ENCODE data around the gene FARS2.

Gene FARS2

GRCh38 chr6:5670381-5670780 lies 409.1 kb downstream of the FARS2 start:
- no peak for DNase-seq
- Histone ChIP-seq H3K56ac (ENCODE audit: low read length) (no peak overlapping the region), H2AK5ac (ENCODE audit: low read length) (no peak overlapping the region), H3K36me3 (ENCODE audit: control insufficient read depth, insufficient read depth, low read length) (no peaks in the 10 kb centered on the region), H3K79me1 (ENCODE audit: low read length) (no peaks in the 10 kb centered on the region), H3K27me3 (ENCODE audit: insufficient read depth, low read length, poor library complexity) (no peaks in the 10 kb centered on the region), H2BK120ac (ENCODE audit: low read depth, low read length) (no peak overlapping the region), H3K79me2 (ENCODE audit: control insufficient read depth, insufficient read depth, low read length) (no peaks in the 10 kb centered on the region), H2BK15ac (replicated peaks; ENCODE audit: low read depth) (no peak overlapping the region), H4K8ac (ENCODE audit: low read depth, low read length) (no peak overlapping the region), H4K5ac (ENCODE audit: low read length) (no peak overlapping the region), H2BK5ac (ENCODE audit: low read length) (no peak overlapping the region), H3K4ac (ENCODE audit: low read depth, low read length) (no peak overlapping the region), H3K4me2 (ENCODE audit: low read length) (no peak overlapping the region), H3K23ac (ENCODE audit: low read length) (no peak overlapping the region), H3K18ac (ENCODE audit: low read length) (no peak overlapping the region), H3K4me3 (ENCODE audit: low read length) (no peak overlapping the region), H3K27ac (ENCODE audit: low read depth, low read length) (no peak overlapping the region), H3K4me1 (ENCODE audit: control insufficient read depth, low read depth, low read length) (peaks cover 5% of the 10 kb centered on the region), H3K9ac (ENCODE audit: low read length) (no peak overlapping the region)
- WGBS (ENCODE audit: extremely low coverage, insufficient coverage, low lambda C conversion rate), result no CpG with 5 or more reads among the region's 2 CpGs

DNA sequence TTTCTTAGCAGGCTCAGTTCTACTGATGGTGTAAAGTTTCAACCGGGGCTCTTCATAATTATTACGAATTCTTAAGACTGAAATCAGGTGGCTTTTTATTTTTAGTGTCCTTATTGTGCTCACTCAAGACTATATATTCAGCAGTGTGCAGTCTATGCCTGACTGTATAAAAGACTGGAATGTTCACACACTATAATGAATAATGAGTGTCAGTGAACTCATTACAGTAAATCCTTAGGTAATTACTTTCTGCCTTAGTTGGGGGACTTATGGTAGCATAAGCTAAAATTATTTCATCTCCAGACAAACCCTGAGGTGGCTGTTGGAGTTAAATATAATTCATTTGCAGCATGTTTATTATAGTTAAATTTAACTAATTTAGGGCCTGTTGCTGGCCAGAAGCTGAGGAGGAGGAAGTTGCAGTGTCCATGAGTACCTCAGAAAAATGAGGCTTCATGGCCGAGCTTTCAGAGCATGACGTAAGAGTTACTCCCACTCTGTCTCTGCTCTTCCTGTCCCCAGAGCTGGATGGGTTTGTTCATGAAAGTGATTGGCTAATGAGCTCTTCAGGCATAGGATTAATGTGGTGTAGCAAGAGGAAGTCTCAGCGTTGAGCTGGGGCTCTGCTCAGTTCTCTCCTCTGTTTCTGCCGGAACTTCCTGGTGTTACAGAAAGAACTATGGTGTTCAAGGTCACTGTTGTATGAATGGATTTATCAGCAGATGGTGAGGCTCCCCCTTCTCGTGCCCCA lies 409.7 kb downstream of the FARS2 start:
- H2BK120ac ChIP-seq (ENCODE audit: low read depth, low read length), result no peak overlapping the region
- no peak overlapping the region for H4K8ac ChIP-seq (ENCODE audit: low read depth, low read length)
- no peaks in the 10 kb centered on the region for H3K79me1 ChIP-seq (ENCODE audit: low read length)
- no peak overlapping the region for H3K18ac ChIP-seq (ENCODE audit: low read length)
- no peaks in the 10 kb centered on the region for H3K27me3 ChIP-seq (ENCODE audit: insufficient read depth, low read length, poor library complexity)
- no peaks in the 10 kb centered on the region for H3K79me2 ChIP-seq (ENCODE audit: control insufficient read depth, insufficient read depth, low read length)
- no peaks in the 10 kb centered on the region for H3K36me3 ChIP-seq (ENCODE audit: control insufficient read depth, insufficient read depth, low read length)
- H2BK15ac ChIP-seq (replicated peaks; ENCODE audit: low read depth), result no peak overlapping the region
- no peak overlapping the region for H2AK5ac ChIP-seq (ENCODE audit: low read length)
- no peak overlapping the region for H2BK5ac ChIP-seq (ENCODE audit: low read length)
- no CpG with 5 or more reads among the region's 7 CpGs for WGBS (ENCODE audit: extremely low coverage, insufficient coverage, low lambda C conversion rate)
- peaks cover 5% of the 10 kb centered on the region for H3K4me1 ChIP-seq (ENCODE audit: control insufficient read depth, low read depth, low read length)
- H3K9ac ChIP-seq (ENCODE audit: low read length), result no peak overlapping the region
- peak overlapping the region; percentile 39 for H3K56ac ChIP-seq (ENCODE audit: low read length)
- H3K23ac ChIP-seq (ENCODE audit: low read length), result no peak overlapping the region
- H3K4me3 ChIP-seq (ENCODE audit: low read length), result no peak overlapping the region
- no peak overlapping the region for H3K27ac ChIP-seq (ENCODE audit: low read depth, low read length)
- DNase-seq, result peak; percentile 61
- H4K5ac ChIP-seq (ENCODE audit: low read length), result no peak overlapping the region
- no peak overlapping the region for H3K4ac ChIP-seq (ENCODE audit: low read depth, low read length)
- no peak overlapping the region for H3K4me2 ChIP-seq (ENCODE audit: low read length)

GRCh38 chr6:5671601-5672559 lies 410.6 kb downstream of the FARS2 start:
- peak; percentile 53 for DNase-seq
- no peak overlapping the region for H3K4me2 ChIP-seq (ENCODE audit: low read length)

DNA sequence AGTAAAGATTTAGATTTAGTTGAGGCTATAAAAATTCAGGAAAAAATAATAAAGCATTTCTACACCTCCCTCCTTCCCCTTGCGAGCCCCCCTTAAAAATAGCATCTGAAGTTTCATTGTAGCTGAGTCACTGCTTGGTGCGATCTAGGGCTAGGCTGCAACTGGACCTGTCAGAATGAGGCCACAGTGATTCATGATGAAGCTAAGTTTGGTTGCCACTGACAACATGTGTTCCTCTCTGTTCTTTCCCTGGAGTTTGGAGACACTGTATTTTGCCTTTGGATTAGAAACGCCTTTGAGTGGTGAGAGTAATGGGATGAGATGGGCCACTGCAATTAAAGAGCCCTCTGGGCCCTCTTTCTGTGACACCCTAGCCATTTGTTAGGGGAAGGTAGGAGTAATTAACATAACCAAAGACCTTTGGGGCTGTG lies 411.3 kb downstream of the FARS2 start:
- Histone ChIP-seq H3K79me1 (ENCODE audit: low read length) (no peaks in the 10 kb centered on the region), H4K5ac (ENCODE audit: low read length) (no peak overlapping the region), H3K4me1 (ENCODE audit: control insufficient read depth, low read depth, low read length) (peaks cover 5% of the 10 kb centered on the region), H2BK5ac (ENCODE audit: low read length) (no peak overlapping the region), H3K36me3 (ENCODE audit: control insufficient read depth, insufficient read depth, low read length) (no peaks in the 10 kb centered on the region), H3K4me3 (ENCODE audit: low read length) (no peak overlapping the region), H3K56ac (ENCODE audit: low read length) (no peak overlapping the region), H2BK15ac (replicated peaks; ENCODE audit: low read depth) (no peak overlapping the region), H4K8ac (ENCODE audit: low read depth, low read length) (no peak overlapping the region), H3K27me3 (ENCODE audit: insufficient read depth, low read length, poor library complexity) (no peaks in the 10 kb centered on the region), H2BK120ac (ENCODE audit: low read depth, low read length) (no peak overlapping the region), H3K9ac (ENCODE audit: low read length) (no peak overlapping the region), H3K79me2 (ENCODE audit: control insufficient read depth, insufficient read depth, low read length) (no peaks in the 10 kb centered on the region), H2AK5ac (ENCODE audit: low read length) (no peak overlapping the region), H3K18ac (ENCODE audit: low read length) (no peak overlapping the region), H3K27ac (ENCODE audit: low read depth, low read length) (no peak overlapping the region), H3K23ac (ENCODE audit: low read length) (no peak overlapping the region), H3K4ac (ENCODE audit: low read depth, low read length) (no peak overlapping the region), H3K4me2 (ENCODE audit: low read length) (no peak overlapping the region)
- no CpG with 5 or more reads among the region's 3 CpGs for WGBS (ENCODE audit: extremely low coverage, insufficient coverage, low lambda C conversion rate)
- peak; percentile 41 for DNase-seq

More at GRCh38 chr6:5671601-5672559, 410.6 kb downstream of the FARS2 start:
- Histone ChIP-seq H3K4me1 (ENCODE audit: control insufficient read depth, low read depth, low read length) (peaks cover 5% of the 10 kb centered on the region), H4K8ac (ENCODE audit: low read depth, low read length) (no peak overlapping the region), H3K56ac (ENCODE audit: low read length) (peak overlapping the region; percentile 51), H2BK5ac (ENCODE audit: low read length) (no peak overlapping the region), H3K23ac (ENCODE audit: low read length) (no peak overlapping the region), H4K5ac (ENCODE audit: low read length) (no peak overlapping the region), H2BK120ac (ENCODE audit: low read depth, low read length) (no peak overlapping the region), H2BK15ac (replicated peaks; ENCODE audit: low read depth) (no peak overlapping the region), H3K79me1 (ENCODE audit: low read length) (no peaks in the 10 kb centered on the region), H3K27me3 (ENCODE audit: insufficient read depth, low read length, poor library complexity) (no peaks in the 10 kb centered on the region), H3K4me3 (ENCODE audit: low read length) (no peak overlapping the region), H3K9ac (ENCODE audit: low read length) (no peak overlapping the region), H3K79me2 (ENCODE audit: control insufficient read depth, insufficient read depth, low read length) (no peaks in the 10 kb centered on the region), H3K18ac (ENCODE audit: low read length) (no peak overlapping the region), H3K27ac (ENCODE audit: low read depth, low read length) (no peak overlapping the region), H3K36me3 (ENCODE audit: control insufficient read depth, insufficient read depth, low read length) (no peaks in the 10 kb centered on the region), H2AK5ac (ENCODE audit: low read length) (no peak overlapping the region), H3K4ac (ENCODE audit: low read depth, low read length) (no peak overlapping the region)
- WGBS (ENCODE audit: extremely low coverage, insufficient coverage, low lambda C conversion rate), result no CpG with 5 or more reads among the region's 22 CpGs

DNA sequence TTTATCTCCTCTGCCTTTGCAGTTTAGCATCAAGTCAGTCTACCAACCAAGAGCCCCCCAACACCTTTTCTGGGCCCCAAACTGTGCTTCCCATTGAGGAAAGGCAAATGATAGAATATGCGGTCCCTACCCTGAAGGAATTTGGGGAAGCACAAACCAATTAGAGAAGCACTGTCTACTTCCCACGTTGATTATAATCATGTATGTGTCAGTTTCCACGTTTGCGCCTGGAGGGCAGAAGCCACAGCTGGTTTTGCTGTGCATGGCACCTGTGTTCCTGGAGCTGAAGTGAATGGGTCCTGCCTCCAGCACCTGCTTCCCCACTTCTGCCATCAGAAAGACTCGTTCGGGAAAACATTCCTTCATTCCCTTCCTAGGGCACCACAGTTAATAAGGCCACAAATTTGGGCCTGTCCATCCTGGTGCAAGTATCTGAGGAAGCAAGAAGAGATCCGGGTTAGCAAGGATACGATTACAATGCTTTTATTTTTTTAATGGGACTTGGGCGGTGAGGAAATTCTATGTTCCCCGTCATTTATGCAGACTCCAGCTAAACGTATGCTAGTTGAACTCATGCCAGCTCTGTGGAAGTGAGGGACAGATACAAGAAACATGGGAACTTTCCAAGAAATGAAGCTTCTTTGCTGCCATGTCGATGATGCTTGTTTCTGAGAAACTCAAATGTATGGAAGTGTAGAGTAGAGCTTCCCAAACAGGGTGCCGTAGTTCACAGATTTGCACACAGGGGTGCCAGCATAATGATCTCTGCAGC lies 411.9 kb downstream of the FARS2 start:
- Histone ChIP-seq H3K27me3 (ENCODE audit: insufficient read depth, low read length, poor library complexity) (no peaks in the 10 kb centered on the region), H3K23ac (ENCODE audit: low read length) (no peak overlapping the region), H3K4me3 (ENCODE audit: low read length) (no peak overlapping the region), H3K36me3 (ENCODE audit: control insufficient read depth, insufficient read depth, low read length) (no peaks in the 10 kb centered on the region), H2BK120ac (ENCODE audit: low read depth, low read length) (no peak overlapping the region), H3K18ac (ENCODE audit: low read length) (no peak overlapping the region), H3K4me1 (ENCODE audit: control insufficient read depth, low read depth, low read length) (peaks cover 5% of the 10 kb centered on the region), H4K5ac (ENCODE audit: low read length) (no peak overlapping the region), H2BK5ac (ENCODE audit: low read length) (no peak overlapping the region), H4K8ac (ENCODE audit: low read depth, low read length) (no peak overlapping the region), H3K9ac (ENCODE audit: low read length) (no peak overlapping the region), H3K4me2 (ENCODE audit: low read length) (no peak overlapping the region), H3K27ac (ENCODE audit: low read depth, low read length) (no peak overlapping the region), H2AK5ac (ENCODE audit: low read length) (no peak overlapping the region), H3K79me1 (ENCODE audit: low read length) (no peaks in the 10 kb centered on the region), H3K56ac (ENCODE audit: low read length) (no peak overlapping the region), H3K4ac (ENCODE audit: low read depth, low read length) (no peak overlapping the region), H3K79me2 (ENCODE audit: control insufficient read depth, insufficient read depth, low read length) (no peaks in the 10 kb centered on the region), H2BK15ac (replicated peaks; ENCODE audit: low read depth) (no peak overlapping the region)
- no CpG with 5 or more reads among the region's 13 CpGs for WGBS (ENCODE audit: extremely low coverage, insufficient coverage, low lambda C conversion rate)
- DNase-seq, result no peak

All from mesendoderm (in vitro differentiated cells).